ENCODE data around the gene ITGB1BP2. TPM values are rescaled to one million over a fixed set of nuclear protein-coding genes. Genes with fewer than 3 reads are reported as not detected.
"Not testable (repeated sequence)": the region's sequence is repeated elsewhere in the genome, so short reads cannot be mapped to it uniquely, and the experiment has no call there.

ITGB1BP2 gene
- polyA plus RNA-seq, 1 donor from 2014 or later, result not detected

GRCh38 chrX:71352439-71352838 is 50.9 kb downstream of the ITGB1BP2 start:
- H3K27me3 Mint-ChIP-seq, H3K4me1 Mint-ChIP-seq, H3K4me3 Mint-ChIP-seq, H3K36me3 Mint-ChIP-seq, H3K27ac Mint-ChIP-seq, H3K9me3 Mint-ChIP-seq: not testable (repeated sequence)

Other genes starting within 250 kb of the ITGB1BP2 start
- 2.3 TPM for gene SNX12, start 233.4 kb upstream of the ITGB1BP2 start, polyA plus RNA-seq
- gene FOXO4, start 205.9 kb upstream of the ITGB1BP2 start, polyA plus RNA-seq, result 2.4 TPM
- 1.5 TPM for gene CXorf65, start 195.0 kb upstream of the ITGB1BP2 start, polyA plus RNA-seq
- gene IL2RG, start 190.2 kb upstream of the ITGB1BP2 start, polyA plus RNA-seq, result 754 TPM
- 13.1 TPM for gene MED12, start 183.2 kb upstream of the ITGB1BP2 start, polyA plus RNA-seq
- gene NLGN3, start 156.9 kb upstream of the ITGB1BP2 start, polyA plus RNA-seq, result 0.15 TPM
- gene GJB1, start 78.5 kb upstream of the ITGB1BP2 start, polyA plus RNA-seq, result not detected
- gene ZMYM3, start 47.6 kb upstream of the ITGB1BP2 start, polyA plus RNA-seq, result 7.0 TPM
- gene NONO, start 18.1 kb upstream of the ITGB1BP2 start, polyA plus RNA-seq, result 140 TPM
- gene TAF1, start 64.6 kb downstream of the ITGB1BP2 start, polyA plus RNA-seq, result 10.1 TPM
- gene OGT, start 231.4 kb downstream of the ITGB1BP2 start, polyA plus RNA-seq, result 34.1 TPM